T47D (cell line): ENCODE measurements around the gene RIN1.
"Not testable (repeated sequence)": the region's sequence is repeated elsewhere in the genome, so short reads cannot be mapped to it uniquely, and the experiment has no call there.

Source experiments
- DNase-seq, 2 experiments: peaks; one replicate each; pipeline versions ENCODE4 v3.0.0 to v3.0.0-alpha.2; 2011 to 2012; ENCODE audit warnings: low read depth in 1 of 2, low spot score in 1 of 2
- JUND ChIP-seq: IDR thresholded peaks from 2 replicates; pipeline ENCODE4 v1.6.1; 2012; ENCODE audit warnings: low read depth
- in situ Hi-C: cut with HindIII; loops from 2 replicates; pipeline ENCODE4 v1.10.0; 2016; ENCODE audit warnings: low sequenced_read_pairs, low pct_unique_long_range_greater_than_20kb

Gene RIN1, protein sequence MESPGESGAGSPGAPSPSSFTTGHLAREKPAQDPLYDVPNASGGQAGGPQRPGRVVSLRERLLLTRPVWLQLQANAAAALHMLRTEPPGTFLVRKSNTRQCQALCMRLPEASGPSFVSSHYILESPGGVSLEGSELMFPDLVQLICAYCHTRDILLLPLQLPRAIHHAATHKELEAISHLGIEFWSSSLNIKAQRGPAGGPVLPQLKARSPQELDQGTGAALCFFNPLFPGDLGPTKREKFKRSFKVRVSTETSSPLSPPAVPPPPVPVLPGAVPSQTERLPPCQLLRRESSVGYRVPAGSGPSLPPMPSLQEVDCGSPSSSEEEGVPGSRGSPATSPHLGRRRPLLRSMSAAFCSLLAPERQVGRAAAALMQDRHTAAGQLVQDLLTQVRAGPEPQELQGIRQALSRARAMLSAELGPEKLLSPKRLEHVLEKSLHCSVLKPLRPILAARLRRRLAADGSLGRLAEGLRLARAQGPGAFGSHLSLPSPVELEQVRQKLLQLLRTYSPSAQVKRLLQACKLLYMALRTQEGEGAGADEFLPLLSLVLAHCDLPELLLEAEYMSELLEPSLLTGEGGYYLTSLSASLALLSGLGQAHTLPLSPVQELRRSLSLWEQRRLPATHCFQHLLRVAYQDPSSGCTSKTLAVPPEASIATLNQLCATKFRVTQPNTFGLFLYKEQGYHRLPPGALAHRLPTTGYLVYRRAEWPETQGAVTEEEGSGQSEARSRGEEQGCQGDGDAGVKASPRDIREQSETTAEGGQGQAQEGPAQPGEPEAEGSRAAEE

DNA sequence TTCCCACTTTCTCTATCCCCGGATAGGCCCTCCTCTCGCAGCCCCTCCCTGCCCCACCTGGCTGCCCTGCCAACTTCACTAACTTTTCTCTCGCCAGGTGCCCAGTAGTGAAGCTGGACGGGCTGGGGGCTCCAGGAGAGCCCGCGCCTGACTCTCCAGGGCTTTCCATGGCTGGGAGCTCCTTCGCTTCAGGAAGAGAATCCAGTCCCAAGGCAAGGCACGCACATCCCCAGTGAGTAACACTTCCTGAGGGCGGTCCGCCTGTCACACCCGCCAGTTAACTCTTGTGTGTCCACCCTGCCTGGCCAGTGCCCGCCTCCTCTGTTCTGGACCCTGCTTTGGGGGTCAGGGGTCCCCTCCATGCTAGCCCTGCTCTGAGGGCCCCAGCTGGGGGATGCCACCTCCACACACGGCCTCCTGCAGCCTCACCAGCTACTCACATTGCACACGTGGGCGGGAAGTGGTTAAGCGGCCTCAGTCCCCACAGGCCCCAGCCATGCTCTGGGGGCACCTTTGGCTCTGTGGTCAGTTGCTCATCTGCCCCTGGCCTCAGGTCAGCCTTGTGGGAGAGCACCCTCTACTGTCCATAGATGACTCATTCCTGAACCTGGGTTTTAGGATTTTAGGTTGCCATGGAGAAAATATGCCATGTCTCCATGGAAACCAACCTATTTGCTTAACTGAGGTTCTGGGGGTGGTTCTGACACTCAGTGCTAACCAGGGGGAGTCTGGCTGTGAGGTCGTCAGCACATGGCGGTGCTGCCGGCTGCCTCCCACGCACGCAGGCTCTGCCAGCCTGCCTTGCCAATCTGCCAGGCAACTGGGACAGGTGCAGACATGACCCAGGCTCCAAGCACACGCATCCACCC lies at the start of gene RIN1:
Gene RIN1, minus strand, starts transcription at position 201 of the 869 bp plus-strand sequence. Its CDS starts 32 bp downstream, at position 169.
- DNase-seq = peak; percentile 69 to 94
- in situ Hi-C loops = no loop called here
- TF ChIP-seq JUND = no peak

GRCh38 chr11:66384316-66384715 lies 48.1 kb upstream of the RIN1 start:
- DNase-seq, in situ Hi-C loops: not testable (repeated sequence)

DNA sequence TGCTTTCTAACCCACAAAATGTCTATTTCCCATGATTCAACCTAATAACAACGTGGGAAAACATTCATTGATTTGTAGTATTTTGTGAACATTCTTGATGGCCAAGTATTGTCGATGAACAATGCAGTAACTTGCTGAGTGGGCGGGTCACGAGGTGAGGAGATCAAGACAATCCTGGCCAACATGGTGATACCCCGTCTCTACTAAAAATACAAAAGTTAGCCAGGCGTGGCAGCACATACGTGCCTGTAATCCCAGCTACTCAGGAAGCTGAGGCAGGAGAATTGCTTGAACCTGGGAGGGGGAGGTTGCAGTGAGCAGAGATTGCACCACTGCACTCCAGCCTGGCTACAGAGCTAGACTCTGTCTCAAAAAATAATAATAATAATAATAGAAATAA lies 44.0 kb upstream of the RIN1 start:
- DNase-seq, in situ Hi-C loops: not testable (repeated sequence)

GRCh38 chr11:66373690-66374287 lies 37.6 kb upstream of the RIN1 start:
- DNase-seq, in situ Hi-C loops: not testable (repeated sequence)

- in situ Hi-C loops = no loop called here
- no peak for TF ChIP-seq JUND
- peak in 1 of 2 experiments; percentile 54 for DNase-seq
Observed at GRCh38 chr11:66373265-66373664, 37.0 kb upstream of the RIN1 start.

GRCh38 chr11:66371627-66372415 lies 35.6 kb upstream of the RIN1 start, which contains the start of gene SLC29A2:
Gene SLC29A2 (minus strand): TSS chr11:66371760. CDS start chr11:66371591, 169 bp downstream.
- peak; percentile 88 to 99 for DNase-seq
- in situ Hi-C loops = no loop called here
- no peak for TF ChIP-seq JUND

DNA sequence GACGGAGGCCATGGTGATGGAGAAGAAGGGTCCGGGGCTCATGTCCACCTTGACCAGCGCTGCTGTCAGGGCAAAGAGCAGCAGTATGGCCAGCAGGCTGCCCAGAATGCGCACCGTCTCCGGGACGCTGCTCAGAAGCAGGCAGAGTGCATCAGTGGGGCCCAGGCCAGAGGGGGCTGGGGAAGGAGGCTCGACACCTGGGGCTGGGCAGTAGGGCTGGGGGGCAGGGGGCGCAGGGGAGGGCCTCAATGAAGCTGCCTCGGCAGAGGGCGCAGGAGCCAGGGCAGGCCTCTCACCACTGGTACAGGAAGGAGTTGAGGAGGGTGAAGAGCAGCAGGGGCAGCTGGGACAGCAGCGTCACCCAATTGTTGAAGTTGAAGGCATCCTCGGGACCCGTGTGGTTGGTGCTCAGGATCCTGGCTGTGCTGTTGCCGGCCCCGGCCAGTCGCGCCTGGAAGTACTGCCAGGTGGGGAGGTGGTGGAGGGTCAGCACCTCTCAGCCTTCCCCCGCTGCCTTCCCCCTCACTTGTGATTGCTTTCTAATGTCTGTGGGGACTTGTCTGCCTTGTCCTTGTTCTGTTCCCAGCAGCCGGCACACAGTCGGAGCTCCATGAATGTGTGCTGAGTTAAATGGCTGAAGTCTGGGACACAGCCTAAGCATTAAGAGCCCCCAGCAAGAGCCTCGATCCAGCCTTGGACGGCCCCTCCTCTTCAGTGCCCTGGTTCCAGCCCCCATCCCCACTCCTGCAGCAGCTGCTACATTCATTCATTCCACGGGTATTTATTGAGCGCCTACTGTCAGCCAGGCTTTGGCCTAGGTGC lies 33.0 kb upstream of the RIN1 start:
- DNase-seq = no peak
- in situ Hi-C loops = no loop called here
- TF ChIP-seq JUND = no peak

- no peak for TF ChIP-seq JUND
- no peak for DNase-seq
- in situ Hi-C loops = no loop called here
Observed at GRCh38 chr11:66368484-66368883, 32.2 kb upstream of the RIN1 start.

DNA sequence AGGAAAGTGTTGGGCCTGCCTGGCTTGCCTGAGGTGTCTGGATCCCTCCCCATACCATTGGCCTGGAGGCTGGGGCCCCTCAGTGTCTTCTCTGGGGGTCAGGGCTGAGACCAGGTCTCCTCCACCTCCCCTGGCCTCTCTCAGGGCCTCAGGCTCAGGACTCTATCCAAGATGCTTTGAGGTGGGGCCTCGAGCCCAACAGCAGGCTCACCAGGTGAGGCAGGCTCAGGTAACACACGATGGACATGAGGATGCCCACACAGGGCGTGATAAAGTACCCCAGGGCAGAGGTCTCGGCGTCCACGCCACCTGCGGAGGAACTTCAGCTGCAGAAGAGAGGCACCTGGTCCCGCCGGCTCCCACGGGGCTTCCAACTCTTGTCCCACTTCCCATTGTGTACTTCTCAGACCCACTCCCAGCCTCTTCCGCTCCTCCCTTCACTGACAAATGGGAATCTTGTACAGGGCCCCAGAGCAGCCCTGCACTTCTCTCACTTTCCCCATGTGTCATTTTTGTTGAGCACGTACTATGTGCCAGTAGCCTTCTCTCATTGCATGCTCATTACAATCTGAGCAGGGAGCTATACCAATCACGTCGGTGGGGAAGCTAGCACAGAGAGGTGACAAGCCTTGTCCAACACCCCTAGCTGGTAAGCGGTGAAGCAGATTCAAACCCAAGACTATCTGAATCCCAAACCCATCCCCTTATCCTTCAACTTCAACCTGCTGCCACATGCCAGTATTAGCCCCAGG lies 31.5 kb upstream of the RIN1 start:
- TF ChIP-seq JUND = no peak
- no peak for DNase-seq
- in situ Hi-C loops = no loop called here

- no peak for DNase-seq
- in situ Hi-C loops = no loop called here
- no peak for TF ChIP-seq JUND
Observed at GRCh38 chr11:66366844-66367477, 30.7 kb upstream of the RIN1 start.
